Heart right ventricle (tissue), 16 donors: Measurements from ENCODE around the gene PTPRE. TPM values are rescaled to one million over a fixed set of nuclear protein-coding genes. Genes with fewer than 3 reads are reported as not detected.

Source experiments
- ATAC-seq, 8 donors: fragments of 200-7000 bp; cut with Tn5 transposase; one replicate each; pipeline ENCODE4 v1.9.1; 2020; ENCODE audit warnings: mild to moderate bottlenecking in 8 of 8, moderate library complexity in 8 of 8, moderate number of reproducible peaks in 1 of 8
- DNase-seq, 2 donors: peaks; one replicate each; pipeline ENCODE4 v3.0.0-alpha.2; 2020
- H3K27ac ChIP-seq, 10 donors: fragments of 200-600 bp; sonication (generic) in 2 of 10; one replicate each; pipeline versions ENCODE4 v1.5.0 to v1.8.0; 2020 to 2022; ENCODE audit warnings: mild to moderate bottlenecking in 3 of 10
- H3K27me3 ChIP-seq, 7 donors: fragments of 200-600 bp; one replicate each; pipeline ENCODE4 v1.8.0; 2021 to 2022; ENCODE audit warnings: mild to moderate bottlenecking in 2 of 7
- H3K36me3 ChIP-seq, 9 donors: fragments of 200-600 bp; sonication (generic) in 1 of 9; one replicate each; pipeline versions ENCODE4 v1.5.0 to v1.8.0; 2020 to 2022; ENCODE audit warnings: mild to moderate bottlenecking in 2 of 9
- H3K4me1 ChIP-seq, 9 donors: fragments of 200-600 bp; sonication (generic) in 1 of 9; one replicate each; pipeline versions ENCODE4 v1.5.0 to v1.8.0; 2020 to 2022; ENCODE audit warnings: mild to moderate bottlenecking in 4 of 9
- H3K4me3 ChIP-seq, 10 donors: fragments of 200-600 bp; sonication (generic) in 2 of 10; one replicate each; pipeline versions ENCODE4 v1.5.0 to v1.8.0; 2020 to 2022; ENCODE audit warnings: mild to moderate bottlenecking in 7 of 10, moderate library complexity in 2 of 10
- H3K9me3 ChIP-seq, 11 donors: fragments of 200-600 bp in 10 of 11; sonication (generic) in 2 of 11; one replicate each; pipeline versions ENCODE4 v1.5.0 to v1.8.0; 2013 to 2022; ENCODE audit warnings: mild to moderate bottlenecking in 2 of 11, control low read depth in 1 of 11, moderate library complexity in 1 of 11
- CTCF ChIP-seq, 9 donors: fragments of 200-600 bp; sonication (generic) in 2 of 9; IDR thresholded peaks; one replicate each; pipeline versions ENCODE4 v1.5.0 to v1.8.0; 2021 to 2022; ENCODE audit warnings: antibody characterized with exemption in 9 of 9, mild to moderate bottlenecking in 5 of 9, moderate library complexity in 1 of 9
- WGBS, 2 donors: extraction: QIAGEN DNeasy Blood & Tissue Kit; methylation state at CpG; one replicate each; pipeline ENCODE4 v1.1.7; 2013; ENCODE audit warnings: inconsistent platforms in 1 of 2; 5-methylcytosine and 5-hydroxymethylcytosine counted together
- intact Hi-C, 10 donors: fragments of 100-400 bp; cut with DNase I; formaldehyde crosslinking; loops; one replicate each; pipeline versions ENCODE4 v1.11.1 to v1.14.2; 2022
- polyA plus RNA-seq, 2 donors: library from polyadenylated mRNA; stranded (reverse); fragments of 200-250 nt; gene quantifications; one replicate each; pipeline ENCODE4 v1.2.3, GENCODE V29; 2013
- total RNA-seq, 10 donors: library from RNA; stranded (reverse); fragmentation: NEBNext Ultra II Directional in 3 of 10; extraction: Animal tissue kit (Norgen Biotek cat#: 25700) in 3 of 10; gene quantifications; one replicate each; pipeline versions ENCODE4 v1.2.1 to v1.2.4, GENCODE V29; 2021 to 2023
- donor health status: Arrhythmogenic right ventricular cardiomyopathy.
- donor health status: ischemic (EF 13 %, LVEDD 7.1; RV severe dilation, severe dysfunction).
- donor health status: healthy with polysubstance abuse.
- donor health status: DM: no; HTN: yes; CAD: no.
- donor health status: DM: no; HTN: no; CAD: no.
- donor health status: ischemic (EF 25% LVEDD 6.9; RV normal size, moderate dysfunction).
- donor health status: ischemic (EF 25% LVEDD 5.7; RV mildly dilated, moderate dysfunction).
- donor health status: healthy.
- donor health status: DM: yes; HTN: yes; CAD: no.
- donor health status: Ischemic cardiomyopathy.
- donor health status: ischemic (EF 35%, LVEDD 5.7; RV mildly dilated, moderate dysfunction).
- donor health status: nonischemic (EF 11% LVEDD 7.7; RV severe dilation, severe dysfunction).
- donor health status: DM: yes; HTN: yes; CAD: no.
- donor health status: PGD.
- donor health status: ischemic (EF 29% LVEDD 5.4; RV normal size, mild dysfunction).
- donor health status: nonischemic (EF 23%, LVEDD 6.1; RV moderate dilation, normal function).

PTPRE gene
- total and polyA plus RNA-seq, 12 donors: 6.1 to 42.8 (median 22.1) TPM

- 79 to 85% methylated on average over 8 of the region's 8 CpGs for WGBS, 2 donors
- Histone ChIP-seq H3K4me3 (no peak overlapping the region), H3K9me3 (no peaks in the 10 kb centered on the region), H3K27me3 (no peaks in the 10 kb centered on the region), H3K27ac (no peak overlapping the region), H3K4me1 (peaks cover 0 to 37% (median 27%) of the 10 kb centered on the region in 9 donors), H3K36me3 (peaks cover 0 to 18% (median 0%) of the 10 kb centered on the region in 9 donors)
- ATAC-seq (no peak), DNase-seq (no peak)
- no peak for TF ChIP-seq CTCF (IDR thresholded peaks at IDR 0.05)
- intact Hi-C loops: no loop called here
Observed at GRCh38 chr10:128024426-128024825, 117.5 kb downstream of the PTPRE start.

GRCh38 chr10:128025437-128025836, 118.5 kb downstream of the PTPRE start:
- Histone ChIP-seq H3K4me1 (peaks cover 0 to 47% (median 30%) of the 10 kb centered on the region in 9 donors), H3K27me3 (no peaks in the 10 kb centered on the region), H3K36me3 (peaks cover 0 to 18% (median 0%) of the 10 kb centered on the region in 9 donors), H3K27ac (no peak overlapping the region), H3K4me3 (no peak overlapping the region), H3K9me3 (no peaks in the 10 kb centered on the region)
- WGBS, 2 donors: 92 to 94% methylated on average over 8 of the region's 8 CpGs
- no peak for ATAC-seq
- intact Hi-C loops: loop anchor here in 2 of 10 donors (5.0 kb wide), 1 partner anchor 42 kb away; no protein-coding TSS in a partner anchor
- no peak for DNase-seq
- TF ChIP-seq CTCF (IDR thresholded peaks at IDR 0.05): no peak

- Histone ChIP-seq H3K36me3 (peaks cover 0 to 18% (median 0%) of the 10 kb centered on the region in 9 donors), H3K27me3 (no peaks in the 10 kb centered on the region), H3K9me3 (no peaks in the 10 kb centered on the region), H3K27ac (no peak overlapping the region), H3K4me1 (peaks cover 0 to 47% (median 30%) of the 10 kb centered on the region in 9 donors), H3K4me3 (no peak overlapping the region)
- intact Hi-C loops: loop anchor here in 2 of 10 donors (5.0 kb wide), 1 partner anchor 41 kb away; no protein-coding TSS in a partner anchor
- DNase-seq (no peak), ATAC-seq (no peak)
- no peak for TF ChIP-seq CTCF (IDR thresholded peaks at IDR 0.05)
- 96% methylated on average over 6 of the region's 6 CpGs for WGBS, 2 donors
Observed at GRCh38 chr10:128025951-128026350, 119.0 kb downstream of the PTPRE start.

- ATAC-seq (peak in 4 of 8 donors; percentile 15 to 44 (median 26)), DNase-seq (no peak)
- Histone ChIP-seq H3K9me3 (no peaks in the 10 kb centered on the region), H3K36me3 (peaks cover 0 to 13% (median 0%) of the 10 kb centered on the region in 9 donors), H3K27ac (peak overlapping the region in 4 of 10 donors; percentile 8 to 75 (median 60)), H3K4me1 (peaks cover 0 to 52% (median 30%) of the 10 kb centered on the region in 9 donors), H3K4me3 (no peak overlapping the region), H3K27me3 (no peaks in the 10 kb centered on the region)
- TF ChIP-seq CTCF (IDR thresholded peaks at IDR 0.05): no peak
- intact Hi-C loops: loop anchor here in 2 of 10 donors (5.0 kb wide), 1 partner anchor 41 kb away; no protein-coding TSS in a partner anchor
- WGBS, 2 donors: 68 to 79% methylated on average over 4 of the region's 4 CpGs
Observed at GRCh38 chr10:128026615-128027300, 119.9 kb downstream of the PTPRE start.
